GM23338 (cell line): ENCODE measurements around the gene ANKFY1. TPM values are rescaled to one million over a fixed set of nuclear protein-coding genes. Genes with fewer than 3 reads are reported as not detected.

ENCODE experiments used
- ATAC-seq: fragments of 200-7000 bp; cut with Tn5 transposase; 3 replicates; pipeline ENCODE4 v1.9.1; 2020
- DNase-seq: peaks from one replicate; pipeline ENCODE4 v3.0.0-alpha.2; 2015; ENCODE audit warnings: low spot score
- H2AFZ ChIP-seq: fragments of 200-600 bp; sonication (generic); 2 replicates; pipeline ENCODE4 v1.8.0; 2016; ENCODE audit warnings: antibody characterized with exemption, mild to moderate bottlenecking, moderate library complexity
- H3F3A ChIP-seq: fragments of 200-600 bp; sonication (generic); replicated peaks from 2 replicates; pipeline ENCODE4 v1.8.0; 2017; ENCODE audit warnings: antibody characterized with exemption, mixed run types, low read depth
- H3K27ac ChIP-seq: fragments of 200-600 bp; sonication (generic); 2 replicates; pipeline ENCODE4 v1.6.1; 2016; ENCODE audit warnings: low read depth
- H3K27me3 ChIP-seq: fragments of 200-600 bp; sonication (generic); 2 replicates; pipeline ENCODE4 v1.8.0; 2016; ENCODE audit warnings: mild to moderate bottlenecking, mixed run types, moderate library complexity; ENCODE audit not compliant: insufficient read depth
- H3K36me3 ChIP-seq: fragments of 200-600 bp; sonication (generic); 2 replicates; pipeline ENCODE4 v1.8.0; 2016; ENCODE audit warnings: mild to moderate bottlenecking; ENCODE audit not compliant: insufficient read depth
- H3K4me1 ChIP-seq: fragments of 200-600 bp; sonication (generic); 2 replicates; pipeline ENCODE4 v1.8.0; 2016; ENCODE audit warnings: mild to moderate bottlenecking, moderate library complexity; ENCODE audit not compliant: insufficient read depth
- H3K4me2 ChIP-seq: fragments of 200-600 bp; sonication (generic); 2 replicates; pipeline ENCODE4 v1.7.1; 2017; ENCODE audit warnings: mixed run types
- H3K4me3 ChIP-seq: fragments of 200-600 bp; sonication (generic); 2 replicates; pipeline ENCODE4 v1.6.1; 2016; ENCODE audit warnings: mixed run types
- H3K79me2 ChIP-seq: fragments of 200-600 bp; sonication (generic); replicated peaks from 2 replicates; pipeline ENCODE4 v1.8.0; 2017; ENCODE audit warnings: mild to moderate bottlenecking; ENCODE audit not compliant: insufficient read depth
- H3K9me2 ChIP-seq: fragments of 200-600 bp; sonication (generic); 2 replicates; pipeline ENCODE4 v1.8.0; 2017; ENCODE audit not compliant: insufficient read depth
- H4K20me1 ChIP-seq: fragments of 200-600 bp; sonication (generic); replicated peaks from 2 replicates; pipeline ENCODE4 v1.8.0; 2017; ENCODE audit warnings: mild to moderate bottlenecking; ENCODE audit not compliant: insufficient read depth
- H3K27ac Mint-ChIP-seq: 2 replicates; pipeline ENCODE4 v1.8.0; 2020; ENCODE audit warnings: inconsistent platforms, mild to moderate bottlenecking, moderate library complexity, mixed read lengths
- H3K27me3 Mint-ChIP-seq: 3 replicates; pipeline ENCODE4 v1.8.0; 2022; ENCODE audit warnings: low read depth, mild to moderate bottlenecking, moderate library complexity, mixed read lengths, inconsistent platforms; ENCODE audit not compliant: insufficient read depth, poor library complexity
- H3K36me3 Mint-ChIP-seq: 3 replicates; pipeline ENCODE4 v1.8.0; 2021; ENCODE audit warnings: low read depth, mild to moderate bottlenecking, inconsistent platforms, moderate library complexity, mixed read lengths
- H3K4me1 Mint-ChIP-seq: 3 replicates; pipeline ENCODE4 v1.8.0; 2020; ENCODE audit warnings: mild to moderate bottlenecking, inconsistent platforms, mixed read lengths
- H3K4me3 Mint-ChIP-seq: 3 replicates; pipeline ENCODE4 v1.8.0; 2021; ENCODE audit warnings: moderate library complexity, mild to moderate bottlenecking, inconsistent platforms, mixed read lengths
- H3K9me3 Mint-ChIP-seq: 3 replicates; pipeline ENCODE4 v1.8.0; 2020; ENCODE audit warnings: moderate library complexity, mild to moderate bottlenecking, inconsistent platforms, mixed read lengths
- CREB1 ChIP-seq: fragments of 250-450 bp; sonication (Bioruptor Pico); IDR thresholded peaks from 2 replicates; pipeline ENCODE4 v1.5.0; 2020; ENCODE audit warnings: low read depth, mild to moderate bottlenecking, moderate library complexity
- EZH2 ChIP-seq: fragments of 200-600 bp; sonication (generic); IDR thresholded peaks from one replicate; pipeline ENCODE4 v1.8.0; 2017; ENCODE audit warnings: antibody characterized with exemption, mild to moderate bottlenecking, low read depth; ENCODE audit not compliant: unreplicated experiment
- JUNB ChIP-seq: IDR thresholded peaks from one replicate; pipeline ENCODE4 v1.6.1; 2016; ENCODE audit warnings: antibody characterized with exemption; ENCODE audit not compliant: unreplicated experiment
- NANOG ChIP-seq: IDR thresholded peaks from 2 replicates; pipeline ENCODE4 v1.6.1; 2016; ENCODE audit warnings: antibody characterized with exemption, borderline replicate concordance
- STAT1 ChIP-seq: IDR thresholded peaks from one replicate; pipeline ENCODE4 v1.6.1; 2016; ENCODE audit warnings: antibody characterized with exemption; ENCODE audit not compliant: unreplicated experiment
- ZNF331 ChIP-seq: fragments of 250-450 bp; sonication (Bioruptor Pico); IDR thresholded peaks from 2 replicates; pipeline ENCODE4 v1.5.0; 2020; ENCODE audit warnings: low read depth, mild to moderate bottlenecking, moderate library complexity
- polyA plus RNA-seq: library from polyadenylated mRNA; unstranded; fragments of >200 nt; fragmentation: Nextera tagmentation; extraction: Ambion mirVana; gene quantifications from 2 replicates; pipeline ENCODE4 v1.2.1, GENCODE V29; 2016
- total RNA-seq: library from RNA; depleted of rRNA; stranded (reverse); fragments of >200 nt; shearing (Covaris generic); gene quantifications from 2 replicates; pipeline ENCODE4 v1.2.3, GENCODE V29; 2014
- TF ChIP-seq, protein P1 (sequence below), 2 experiments: fragments of 200-600 bp in 1 of 2; sonication (generic) in 1 of 2; conservative IDR thresholded peaks; 2 replicates each; pipeline versions ENCODE4 v1.5.1 to v1.6.1; 2016 to 2017; ENCODE audit warnings: antibody characterized with exemption in 2 of 2, low read depth in 2 of 2, mild to moderate bottlenecking in 2 of 2, moderate library complexity in 1 of 2
- TF ChIP-seq, protein P2 (sequence below): IDR thresholded peaks from 2 replicates; pipeline ENCODE4 v1.6.1; 2016; ENCODE audit warnings: antibody characterized with exemption
- TF ChIP-seq, protein P3 (sequence below): IDR thresholded peaks from one replicate; pipeline ENCODE4 v1.6.1; 2018; ENCODE audit warnings: antibody characterized with exemption; ENCODE audit not compliant: unreplicated experiment
- TF ChIP-seq, protein P4 (sequence below): fragments of 250-450 bp; sonication (Bioruptor Pico); IDR thresholded peaks from 2 replicates; pipeline ENCODE4 v1.5.0; 2020; ENCODE audit warnings: mild to moderate bottlenecking, moderate library complexity

ANKFY1 gene
- total and polyA plus RNA-seq, 2 experiments from 2014 or later = 12.9 to 44.4 TPM

DNA sequence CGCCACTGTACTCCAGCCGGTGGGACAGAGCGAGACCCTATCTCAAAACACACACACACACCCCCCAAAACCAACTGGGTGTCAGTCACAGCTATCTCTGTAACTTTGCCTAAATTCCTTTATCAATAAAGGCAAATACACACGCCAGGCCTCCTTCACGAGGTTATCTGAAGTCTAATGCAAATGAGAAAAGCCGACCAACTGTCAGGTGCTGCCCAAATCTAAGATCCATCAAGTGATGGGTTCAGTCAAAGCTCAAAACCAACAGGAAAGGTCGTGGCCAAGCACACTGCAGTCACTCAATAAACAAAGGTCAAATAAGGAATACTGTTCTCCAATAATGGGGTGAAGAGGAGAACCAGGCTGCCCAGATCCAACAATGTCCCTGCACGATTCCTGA is 1.1 kb downstream of the ANKFY1 start:
- Histone ChIP-seq H2AFZ (no peak overlapping the region), H4K20me1 (peaks cover 40% of the 10 kb centered on the region), H3F3A (peaks cover 3% of the 10 kb centered on the region; the same call in 1 of the 2 replicates), H3K4me3 (peak overlapping the region; percentile 94), H3K36me3 (peaks cover 6% of the 10 kb centered on the region), H3K9me2 (no peaks in the 10 kb centered on the region), H3K27ac (no peak overlapping the region), H3K4me1 (peaks cover 13% of the 10 kb centered on the region), H3K4me2 (peak overlapping the region; percentile 85), H3K27me3 (no peaks in the 10 kb centered on the region), H3K79me2 (peaks cover 60% of the 10 kb centered on the region)
- 0 out of 2 replicates have a peak overlapping the region, but pooled peaks have one; percentile 39 for H3K27ac Mint-ChIP-seq
- H3K36me3 Mint-ChIP-seq = peaks cover 38% of the 10 kb centered on the region
- peaks cover 7% of the 10 kb centered on the region for H3K27me3 Mint-ChIP-seq
- no peak for ATAC-seq
- no peak for TF ChIP-seq NANOG
- TF ChIP-seq, protein P1, sequence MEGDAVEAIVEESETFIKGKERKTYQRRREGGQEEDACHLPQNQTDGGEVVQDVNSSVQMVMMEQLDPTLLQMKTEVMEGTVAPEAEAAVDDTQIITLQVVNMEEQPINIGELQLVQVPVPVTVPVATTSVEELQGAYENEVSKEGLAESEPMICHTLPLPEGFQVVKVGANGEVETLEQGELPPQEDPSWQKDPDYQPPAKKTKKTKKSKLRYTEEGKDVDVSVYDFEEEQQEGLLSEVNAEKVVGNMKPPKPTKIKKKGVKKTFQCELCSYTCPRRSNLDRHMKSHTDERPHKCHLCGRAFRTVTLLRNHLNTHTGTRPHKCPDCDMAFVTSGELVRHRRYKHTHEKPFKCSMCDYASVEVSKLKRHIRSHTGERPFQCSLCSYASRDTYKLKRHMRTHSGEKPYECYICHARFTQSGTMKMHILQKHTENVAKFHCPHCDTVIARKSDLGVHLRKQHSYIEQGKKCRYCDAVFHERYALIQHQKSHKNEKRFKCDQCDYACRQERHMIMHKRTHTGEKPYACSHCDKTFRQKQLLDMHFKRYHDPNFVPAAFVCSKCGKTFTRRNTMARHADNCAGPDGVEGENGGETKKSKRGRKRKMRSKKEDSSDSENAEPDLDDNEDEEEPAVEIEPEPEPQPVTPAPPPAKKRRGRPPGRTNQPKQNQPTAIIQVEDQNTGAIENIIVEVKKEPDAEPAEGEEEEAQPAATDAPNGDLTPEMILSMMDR (conservative IDR thresholded peaks at IDR 0.05; ENCODE audit: low read depth in 2 of 2) = no peak
- TF ChIP-seq JUNB = no peak
- TF ChIP-seq, protein P2, sequence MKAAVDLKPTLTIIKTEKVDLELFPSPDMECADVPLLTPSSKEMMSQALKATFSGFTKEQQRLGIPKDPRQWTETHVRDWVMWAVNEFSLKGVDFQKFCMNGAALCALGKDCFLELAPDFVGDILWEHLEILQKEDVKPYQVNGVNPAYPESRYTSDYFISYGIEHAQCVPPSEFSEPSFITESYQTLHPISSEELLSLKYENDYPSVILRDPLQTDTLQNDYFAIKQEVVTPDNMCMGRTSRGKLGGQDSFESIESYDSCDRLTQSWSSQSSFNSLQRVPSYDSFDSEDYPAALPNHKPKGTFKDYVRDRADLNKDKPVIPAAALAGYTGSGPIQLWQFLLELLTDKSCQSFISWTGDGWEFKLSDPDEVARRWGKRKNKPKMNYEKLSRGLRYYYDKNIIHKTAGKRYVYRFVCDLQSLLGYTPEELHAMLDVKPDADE = no peak
- no peak for TF ChIP-seq CREB1
- TF ChIP-seq, protein P3, sequence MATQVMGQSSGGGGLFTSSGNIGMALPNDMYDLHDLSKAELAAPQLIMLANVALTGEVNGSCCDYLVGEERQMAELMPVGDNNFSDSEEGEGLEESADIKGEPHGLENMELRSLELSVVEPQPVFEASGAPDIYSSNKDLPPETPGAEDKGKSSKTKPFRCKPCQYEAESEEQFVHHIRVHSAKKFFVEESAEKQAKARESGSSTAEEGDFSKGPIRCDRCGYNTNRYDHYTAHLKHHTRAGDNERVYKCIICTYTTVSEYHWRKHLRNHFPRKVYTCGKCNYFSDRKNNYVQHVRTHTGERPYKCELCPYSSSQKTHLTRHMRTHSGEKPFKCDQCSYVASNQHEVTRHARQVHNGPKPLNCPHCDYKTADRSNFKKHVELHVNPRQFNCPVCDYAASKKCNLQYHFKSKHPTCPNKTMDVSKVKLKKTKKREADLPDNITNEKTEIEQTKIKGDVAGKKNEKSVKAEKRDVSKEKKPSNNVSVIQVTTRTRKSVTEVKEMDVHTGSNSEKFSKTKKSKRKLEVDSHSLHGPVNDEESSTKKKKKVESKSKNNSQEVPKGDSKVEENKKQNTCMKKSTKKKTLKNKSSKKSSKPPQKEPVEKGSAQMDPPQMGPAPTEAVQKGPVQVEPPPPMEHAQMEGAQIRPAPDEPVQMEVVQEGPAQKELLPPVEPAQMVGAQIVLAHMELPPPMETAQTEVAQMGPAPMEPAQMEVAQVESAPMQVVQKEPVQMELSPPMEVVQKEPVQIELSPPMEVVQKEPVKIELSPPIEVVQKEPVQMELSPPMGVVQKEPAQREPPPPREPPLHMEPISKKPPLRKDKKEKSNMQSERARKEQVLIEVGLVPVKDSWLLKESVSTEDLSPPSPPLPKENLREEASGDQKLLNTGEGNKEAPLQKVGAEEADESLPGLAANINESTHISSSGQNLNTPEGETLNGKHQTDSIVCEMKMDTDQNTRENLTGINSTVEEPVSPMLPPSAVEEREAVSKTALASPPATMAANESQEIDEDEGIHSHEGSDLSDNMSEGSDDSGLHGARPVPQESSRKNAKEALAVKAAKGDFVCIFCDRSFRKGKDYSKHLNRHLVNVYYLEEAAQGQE = no peak
- TF ChIP-seq ZNF331 = no peak
- no peak for TF ChIP-seq EZH2
- TF ChIP-seq STAT1 = no peak
- TF ChIP-seq, protein P4, sequence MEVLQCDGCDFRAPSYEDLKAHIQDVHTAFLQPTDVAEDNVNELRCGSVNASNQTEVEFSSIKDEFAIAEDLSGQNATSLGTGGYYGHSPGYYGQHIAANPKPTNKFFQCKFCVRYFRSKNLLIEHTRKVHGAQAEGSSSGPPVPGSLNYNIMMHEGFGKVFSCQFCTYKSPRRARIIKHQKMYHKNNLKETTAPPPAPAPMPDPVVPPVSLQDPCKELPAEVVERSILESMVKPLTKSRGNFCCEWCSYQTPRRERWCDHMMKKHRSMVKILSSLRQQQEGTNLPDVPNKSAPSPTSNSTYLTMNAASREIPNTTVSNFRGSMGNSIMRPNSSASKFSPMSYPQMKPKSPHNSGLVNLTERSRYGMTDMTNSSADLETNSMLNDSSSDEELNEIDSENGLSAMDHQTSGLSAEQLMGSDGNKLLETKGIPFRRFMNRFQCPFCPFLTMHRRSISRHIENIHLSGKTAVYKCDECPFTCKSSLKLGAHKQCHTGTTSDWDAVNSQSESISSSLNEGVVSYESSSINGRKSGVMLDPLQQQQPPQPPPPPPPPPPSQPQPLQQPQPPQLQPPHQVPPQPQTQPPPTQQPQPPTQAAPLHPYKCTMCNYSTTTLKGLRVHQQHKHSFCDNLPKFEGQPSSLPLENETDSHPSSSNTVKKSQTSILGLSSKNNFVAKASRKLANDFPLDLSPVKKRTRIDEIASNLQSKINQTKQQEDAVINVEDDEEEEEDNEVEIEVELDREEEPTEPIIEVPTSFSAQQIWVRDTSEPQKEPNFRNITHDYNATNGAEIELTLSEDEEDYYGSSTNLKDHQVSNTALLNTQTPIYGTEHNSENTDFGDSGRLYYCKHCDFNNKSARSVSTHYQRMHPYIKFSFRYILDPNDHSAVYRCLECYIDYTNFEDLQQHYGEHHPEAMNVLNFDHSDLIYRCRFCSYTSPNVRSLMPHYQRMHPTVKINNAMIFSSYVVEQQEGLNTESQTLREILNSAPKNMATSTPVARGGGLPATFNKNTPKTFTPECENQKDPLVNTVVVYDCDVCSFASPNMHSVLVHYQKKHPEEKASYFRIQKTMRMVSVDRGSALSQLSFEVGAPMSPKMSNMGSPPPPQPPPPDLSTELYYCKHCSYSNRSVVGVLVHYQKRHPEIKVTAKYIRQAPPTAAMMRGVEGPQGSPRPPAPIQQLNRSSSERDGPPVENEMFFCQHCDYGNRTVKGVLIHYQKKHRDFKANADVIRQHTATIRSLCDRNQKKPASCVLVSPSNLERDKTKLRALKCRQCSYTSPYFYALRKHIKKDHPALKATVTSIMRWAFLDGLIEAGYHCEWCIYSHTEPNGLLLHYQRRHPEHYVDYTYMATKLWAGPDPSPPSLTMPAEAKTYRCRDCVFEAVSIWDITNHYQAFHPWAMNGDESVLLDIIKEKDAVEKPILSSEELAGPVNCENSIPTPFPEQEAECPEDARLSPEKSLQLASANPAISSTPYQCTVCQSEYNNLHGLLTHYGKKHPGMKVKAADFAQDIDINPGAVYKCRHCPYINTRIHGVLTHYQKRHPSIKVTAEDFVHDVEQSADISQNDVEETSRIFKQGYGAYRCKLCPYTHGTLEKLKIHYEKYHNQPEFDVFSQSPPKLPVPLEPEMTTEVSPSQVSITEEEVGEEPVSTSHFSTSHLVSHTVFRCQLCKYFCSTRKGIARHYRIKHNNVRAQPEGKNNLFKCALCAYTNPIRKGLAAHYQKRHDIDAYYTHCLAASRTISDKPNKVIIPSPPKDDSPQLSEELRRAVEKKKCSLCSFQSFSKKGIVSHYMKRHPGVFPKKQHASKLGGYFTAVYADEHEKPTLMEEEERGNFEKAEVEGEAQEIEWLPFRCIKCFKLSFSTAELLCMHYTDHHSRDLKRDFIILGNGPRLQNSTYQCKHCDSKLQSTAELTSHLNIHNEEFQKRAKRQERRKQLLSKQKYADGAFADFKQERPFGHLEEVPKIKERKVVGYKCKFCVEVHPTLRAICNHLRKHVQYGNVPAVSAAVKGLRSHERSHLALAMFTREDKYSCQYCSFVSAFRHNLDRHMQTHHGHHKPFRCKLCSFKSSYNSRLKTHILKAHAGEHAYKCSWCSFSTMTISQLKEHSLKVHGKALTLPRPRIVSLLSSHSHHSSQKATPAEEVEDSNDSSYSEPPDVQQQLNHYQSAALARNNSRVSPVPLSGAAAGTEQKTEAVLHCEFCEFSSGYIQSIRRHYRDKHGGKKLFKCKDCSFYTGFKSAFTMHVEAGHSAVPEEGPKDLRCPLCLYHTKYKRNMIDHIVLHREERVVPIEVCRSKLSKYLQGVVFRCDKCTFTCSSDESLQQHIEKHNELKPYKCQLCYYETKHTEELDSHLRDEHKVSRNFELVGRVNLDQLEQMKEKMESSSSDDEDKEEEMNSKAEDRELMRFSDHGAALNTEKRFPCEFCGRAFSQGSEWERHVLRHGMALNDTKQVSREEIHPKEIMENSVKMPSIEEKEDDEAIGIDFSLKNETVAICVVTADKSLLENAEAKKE (CRISPR knock-in tag) = no peak
- peaks cover 32% of the 10 kb centered on the region for H3K4me1 Mint-ChIP-seq
- peak overlapping the region; percentile 88 for H3K4me3 Mint-ChIP-seq
- DNase-seq = no peak
- H3K9me3 Mint-ChIP-seq = peaks cover 17% of the 10 kb centered on the region
